Measurements from ENCODE around the gene SEBOX.
"Not testable (repeated sequence)": the region's sequence is repeated elsewhere in the genome, so short reads cannot be mapped to it uniquely, and the experiment has no call there.

SEBOX gene

DNA sequence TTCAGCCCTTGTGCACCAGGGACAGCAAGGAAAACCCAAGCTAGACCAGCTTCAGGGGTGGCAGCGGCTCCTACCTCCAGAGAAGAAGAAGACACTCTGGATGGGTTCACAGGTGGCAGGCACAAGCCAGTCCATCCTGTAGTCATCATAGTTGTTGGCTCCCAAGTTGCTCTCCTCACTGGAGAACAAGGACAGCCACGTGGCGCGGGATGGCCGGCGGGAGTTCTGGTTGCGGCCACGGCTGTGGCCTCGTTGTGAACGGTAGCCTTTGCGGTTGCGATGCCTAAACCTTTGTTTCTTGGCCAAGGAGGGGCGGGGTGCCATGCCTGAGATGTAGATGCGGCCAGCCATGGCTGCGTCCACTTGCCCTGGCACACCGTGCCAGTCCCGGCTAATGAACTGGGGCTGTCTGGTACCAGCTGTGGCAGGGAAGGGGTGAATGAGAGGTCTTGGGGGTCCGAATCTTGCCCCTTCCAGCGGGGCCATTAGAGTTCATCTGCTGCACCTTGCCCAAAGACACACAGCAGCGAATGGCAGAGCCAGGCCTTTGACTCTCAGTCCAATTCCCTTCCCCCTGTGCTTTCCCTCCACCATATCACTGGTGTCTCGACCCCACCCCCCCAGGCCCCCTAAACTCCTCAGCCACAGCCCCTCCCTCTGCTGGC is 2.8 kb upstream of the SEBOX start:
- DNase-seq: no peak

DNA sequence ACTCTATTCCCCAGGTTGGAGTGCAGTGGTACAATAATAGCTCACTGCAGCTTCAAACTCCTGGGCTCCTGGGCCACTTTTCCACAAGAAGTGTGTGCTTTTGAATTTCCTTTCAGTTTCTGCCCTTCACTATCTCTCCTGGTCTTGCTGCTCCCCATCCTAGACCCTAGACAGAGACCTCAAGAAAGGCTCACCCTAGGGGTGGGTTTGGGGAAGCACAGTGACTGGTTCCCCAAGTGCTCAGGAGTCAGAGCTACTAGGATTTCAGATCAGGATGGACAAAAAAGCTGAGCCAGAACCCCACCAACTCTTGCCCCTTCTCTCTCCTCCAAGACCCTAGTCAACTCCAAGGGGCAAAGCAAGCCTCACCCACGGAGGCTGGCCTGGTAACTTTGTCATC is 1.6 kb upstream of the SEBOX start:
- DNase-seq: no peak

DNA sequence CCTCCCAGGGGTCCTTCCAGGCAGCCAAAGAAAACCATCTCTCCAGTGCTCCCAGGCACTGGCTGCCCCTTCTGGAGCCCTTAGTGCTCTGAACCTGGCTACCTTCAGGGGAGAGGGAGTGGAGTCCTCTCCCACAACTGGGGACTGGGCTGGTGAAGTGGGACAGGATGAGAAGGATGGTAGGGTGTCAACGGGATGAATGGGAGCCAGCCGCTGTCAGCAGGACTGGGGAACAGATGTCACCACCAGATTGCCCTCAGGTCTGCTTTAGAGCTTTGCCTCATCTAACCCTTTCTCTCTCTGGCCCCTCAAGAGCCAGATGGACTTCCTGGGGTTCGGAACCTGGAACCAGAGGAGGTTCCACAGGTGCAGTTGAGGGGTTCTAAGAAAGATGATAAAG is 488 bp upstream of the SEBOX start:
- no peak for DNase-seq

DNA sequence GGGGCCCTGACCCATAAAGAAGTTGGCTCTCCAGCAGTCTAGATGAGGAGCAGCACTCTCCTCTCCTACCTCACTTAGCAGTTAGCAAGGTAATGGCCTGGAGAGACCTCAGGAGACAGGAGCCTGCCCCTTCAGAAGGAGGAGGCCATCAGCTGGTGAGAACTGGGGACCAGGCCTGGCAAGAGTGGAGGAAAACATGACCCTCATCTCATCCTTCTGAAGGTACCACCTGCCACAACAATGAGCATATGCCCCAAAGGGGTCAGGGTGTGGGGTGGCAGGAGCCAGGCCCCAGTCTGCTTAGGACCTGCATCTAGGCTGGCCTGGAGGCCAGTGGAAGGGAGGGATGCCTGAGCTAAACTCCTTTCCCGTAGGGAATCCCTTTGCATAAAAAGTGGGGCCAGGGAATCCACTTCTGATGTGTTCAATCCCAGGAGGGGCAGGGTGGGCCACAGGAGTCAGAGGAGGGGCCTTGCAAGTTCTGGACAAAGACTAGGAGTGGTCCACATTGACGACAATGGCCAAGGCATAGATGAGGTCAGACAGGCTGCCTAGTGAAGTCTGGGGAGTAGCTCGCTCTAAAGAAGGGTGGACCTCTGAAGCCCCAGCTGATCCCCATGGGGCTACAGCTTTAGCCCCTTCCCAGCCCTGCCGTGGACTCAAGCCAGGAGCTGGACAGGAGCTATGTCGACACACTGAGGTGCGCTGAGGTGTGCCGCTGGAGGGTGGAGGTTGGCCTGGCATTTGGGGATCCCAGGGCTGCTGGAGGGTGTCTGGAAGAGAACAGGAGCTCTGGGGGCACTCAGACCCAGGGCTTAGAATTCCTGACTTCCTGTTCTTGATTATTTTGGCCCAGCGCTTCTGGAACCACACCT is 986 bp downstream of the SEBOX start:
- no peak for DNase-seq

DNA sequence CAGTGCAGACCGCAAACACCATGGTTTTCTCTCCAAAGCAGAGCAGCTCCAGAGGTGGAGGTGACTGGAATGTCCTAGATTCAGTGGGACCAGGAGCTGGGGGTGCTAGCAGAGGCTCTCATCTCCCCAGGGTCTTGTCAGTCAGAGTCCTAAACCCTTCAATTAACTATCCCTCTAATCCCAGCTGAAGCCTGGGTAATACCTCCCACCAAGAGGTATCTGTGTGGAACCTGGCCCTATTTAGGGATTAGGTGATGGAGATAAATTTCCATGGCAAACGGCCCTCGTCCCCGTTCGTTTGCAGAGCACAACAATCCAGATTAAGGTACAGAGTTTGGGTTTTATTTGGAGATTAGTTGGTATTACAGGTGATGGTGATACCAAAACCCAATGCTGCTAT is 1.8 kb downstream of the SEBOX start:
- DNase-seq: no peak

DNA sequence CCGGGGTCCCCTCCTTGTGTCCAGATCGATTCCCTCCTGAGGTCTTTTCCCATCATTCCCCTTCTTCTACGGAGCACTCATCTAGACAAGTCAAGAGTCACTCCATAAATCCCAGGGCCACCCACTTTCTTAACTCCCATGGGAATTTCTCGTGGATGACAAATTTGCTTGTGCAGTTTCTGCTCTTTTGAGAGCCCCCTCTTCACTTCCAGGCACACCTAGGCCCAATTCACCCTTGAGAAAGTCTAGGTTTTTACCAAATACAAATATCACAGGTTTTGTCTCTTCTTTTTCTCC is 7.2 kb downstream of the SEBOX start:
- no peak for DNase-seq

DNA sequence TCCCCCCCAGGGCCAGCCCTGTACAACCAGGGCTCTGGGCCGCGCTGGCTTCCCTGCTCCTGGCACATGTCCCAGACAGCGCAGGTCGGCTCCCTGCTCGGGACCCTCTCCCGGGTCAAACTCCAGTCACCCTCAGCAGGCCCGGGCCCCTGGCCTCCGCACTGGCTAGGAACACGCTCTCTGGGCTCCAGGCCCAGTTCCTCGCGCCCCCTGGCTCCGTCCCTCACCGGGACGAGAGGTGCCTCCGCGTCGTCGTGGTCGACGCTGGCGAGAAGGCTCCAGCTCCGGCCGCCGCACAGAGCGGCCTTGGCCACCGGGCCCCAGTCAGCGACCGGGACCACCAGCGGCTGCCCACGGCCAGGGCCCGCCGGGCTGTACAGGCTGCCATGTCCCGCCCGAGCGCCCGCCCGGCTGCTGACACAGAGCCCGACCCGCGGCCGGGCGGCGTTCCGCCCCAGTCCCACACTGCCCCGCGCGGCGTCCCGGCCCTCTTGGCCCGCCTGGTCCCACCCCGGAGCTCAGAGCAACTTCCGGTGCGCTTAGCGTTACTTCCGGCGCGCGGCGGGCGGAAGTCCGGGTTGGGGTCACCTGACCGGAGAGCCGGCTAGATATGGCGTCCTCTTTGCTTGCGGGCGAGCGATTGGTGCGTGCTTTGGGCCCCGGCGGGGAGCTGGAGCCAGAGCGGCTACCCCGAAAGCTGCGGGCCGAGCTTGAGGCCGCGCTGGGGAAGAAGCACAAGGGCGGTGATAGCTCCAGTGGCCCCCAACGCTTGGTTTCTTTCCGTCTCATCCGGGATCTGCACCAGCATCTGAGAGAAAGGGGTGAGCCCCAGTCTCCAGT is 7.7 kb downstream of the SEBOX start, which contains the start of gene POLDIP2:
POLDIP2 (minus strand) TSS at position 467 of the 840 bp plus-strand sequence; CDS start at position 388, 79 bp downstream.
- DNase-seq: peak; percentile 98

DNA sequence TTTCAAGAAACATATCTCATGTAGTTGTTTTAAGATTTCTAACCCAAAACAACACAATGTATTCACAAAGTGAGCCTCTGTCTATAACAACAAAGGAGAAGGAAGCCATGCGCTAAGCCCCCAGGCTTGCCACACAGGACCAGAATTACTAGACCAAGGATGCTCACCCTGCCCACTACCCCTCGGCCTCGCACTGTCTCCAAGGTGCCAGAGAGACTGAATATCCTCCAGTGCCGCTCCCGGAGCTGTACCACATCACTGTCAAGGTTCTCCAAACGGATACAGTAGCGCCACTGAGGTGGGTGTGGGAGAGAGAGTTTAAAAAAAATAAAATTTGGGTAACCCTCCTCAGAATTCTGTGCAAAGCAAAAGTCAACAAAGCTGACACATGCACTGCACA is 14.7 kb downstream of the SEBOX start:
- no peak for DNase-seq

DNA sequence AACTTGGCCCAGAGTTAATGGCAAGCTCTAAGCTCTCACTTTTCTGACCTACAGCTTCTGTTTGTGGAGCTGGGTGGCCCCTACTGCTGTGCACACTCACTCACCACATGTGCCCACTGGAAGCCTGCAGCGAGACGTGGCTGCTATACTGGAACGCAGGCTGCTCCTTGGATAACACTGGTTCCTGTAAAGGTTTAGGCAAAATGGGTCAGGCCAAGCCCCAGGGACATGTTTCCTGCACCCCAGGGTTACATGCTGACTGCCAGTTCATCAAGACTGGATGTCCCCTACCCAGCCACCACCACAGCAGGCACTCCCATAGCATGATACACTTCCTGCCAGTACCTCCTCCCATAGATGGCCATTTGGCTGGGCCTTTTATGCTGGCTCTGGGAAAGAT is 16.0 kb downstream of the SEBOX start:
- no peak for DNase-seq

DNA sequence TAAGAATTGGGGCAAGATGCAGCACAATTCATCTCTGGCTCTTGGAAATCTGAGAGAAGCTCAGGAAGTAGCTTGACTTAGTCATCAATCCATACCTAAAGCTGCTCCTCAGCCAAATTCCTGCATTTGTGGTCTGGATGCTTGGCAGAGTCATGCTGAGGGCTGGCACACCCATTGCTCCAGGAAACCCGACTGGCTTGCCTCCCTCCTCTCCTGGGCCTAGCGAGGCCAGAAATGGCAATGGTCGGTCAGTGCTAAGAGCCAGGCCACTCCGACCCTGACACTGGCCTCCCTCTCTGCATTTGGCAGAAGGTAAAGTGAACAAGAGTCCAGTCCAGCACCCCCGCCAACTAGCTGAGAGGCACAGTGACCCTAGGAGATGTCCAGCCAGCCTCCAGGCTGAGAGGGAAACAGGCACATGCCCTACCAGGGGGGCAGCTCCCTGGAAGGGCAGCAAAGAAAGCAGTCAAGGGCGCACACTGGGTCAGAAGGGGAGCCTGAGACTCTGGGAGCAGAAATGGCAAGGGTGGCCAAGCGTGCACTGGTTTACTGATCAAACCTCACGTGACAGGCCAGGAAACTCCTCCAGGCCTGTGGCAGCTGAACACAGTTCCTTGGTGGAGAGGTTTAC is 17.6 kb downstream of the SEBOX start:
- DNase-seq: no peak

DNA sequence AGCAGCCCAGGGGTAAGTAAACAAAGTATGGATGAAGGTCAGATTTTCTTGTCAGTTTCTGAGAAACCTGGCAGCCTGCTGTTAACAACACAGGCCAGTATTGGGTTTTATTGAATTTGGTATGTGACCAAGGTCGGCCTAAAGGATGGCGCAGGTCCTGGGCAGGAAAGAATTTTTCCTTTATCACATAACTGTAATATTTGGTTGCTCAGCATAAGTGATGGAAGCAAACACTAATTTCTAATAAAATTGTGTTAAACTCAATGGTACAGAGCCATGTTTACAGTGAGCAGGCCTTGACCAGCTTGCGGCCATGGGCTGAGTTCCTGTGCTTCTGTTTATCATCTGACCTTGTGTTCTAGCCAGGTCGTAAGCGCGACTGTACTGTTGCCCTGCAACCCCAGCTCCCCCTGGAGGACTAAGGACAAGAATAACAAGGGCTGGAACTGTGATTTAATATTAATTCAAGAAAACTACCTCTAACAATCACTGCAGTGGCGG is 18.2 kb downstream of the SEBOX start:
- DNase-seq: no peak

DNA sequence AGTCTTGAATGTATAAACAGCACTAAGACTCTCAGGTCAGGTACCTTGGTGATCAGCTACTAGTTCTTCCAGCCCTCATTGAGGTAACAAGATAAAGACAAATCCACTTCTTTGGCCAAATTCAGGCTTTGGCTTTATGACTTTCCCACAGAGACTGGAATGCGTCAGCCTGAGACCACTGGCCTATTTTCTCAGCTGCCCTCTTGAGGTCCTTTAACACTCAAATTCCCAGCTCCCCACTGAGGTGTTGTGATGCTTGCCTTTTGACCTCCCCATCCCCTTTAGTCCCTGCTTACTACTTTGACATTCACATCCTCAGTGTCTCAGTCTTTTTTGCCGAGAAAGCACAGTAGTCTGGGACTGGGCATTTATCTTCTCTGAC is 18.8 kb downstream of the SEBOX start:
- no peak for DNase-seq

DNA sequence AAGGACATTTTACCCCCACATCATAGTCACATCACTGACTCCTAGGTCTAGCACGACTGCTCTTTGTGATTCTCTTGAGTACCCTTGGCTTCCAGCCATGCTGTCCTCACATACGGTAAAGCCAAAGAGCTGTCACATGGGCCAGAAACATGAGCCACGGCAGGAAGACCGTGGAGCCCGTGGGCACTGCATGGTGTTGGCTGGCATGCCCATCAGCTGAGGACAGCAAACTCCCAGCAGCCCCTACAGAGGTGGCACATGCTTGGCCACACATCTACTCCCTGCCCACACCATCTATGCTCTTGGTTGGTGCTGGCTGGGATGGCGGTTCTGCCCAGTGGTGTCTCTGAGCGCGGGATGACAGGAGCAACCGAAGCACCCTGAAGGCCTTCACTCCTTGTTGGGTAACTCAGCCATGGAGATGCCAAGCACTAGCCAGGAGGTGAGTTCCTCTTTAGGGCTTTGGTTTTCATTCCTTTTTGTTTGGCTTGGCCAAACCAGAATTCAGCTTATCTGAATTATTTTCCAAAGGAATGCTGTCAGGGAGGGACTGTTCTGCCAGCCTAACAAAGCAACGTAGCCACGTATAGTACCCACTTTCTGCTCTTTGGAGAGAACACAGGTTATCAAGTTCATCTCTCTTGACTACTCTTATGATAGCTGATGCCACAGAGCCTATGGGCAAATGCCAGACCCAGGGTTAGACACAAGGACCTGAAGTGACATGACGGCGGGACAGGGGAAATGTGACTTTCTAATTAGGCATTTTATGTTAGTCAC is 19.4 kb downstream of the SEBOX start:
- no peak for DNase-seq

DNA sequence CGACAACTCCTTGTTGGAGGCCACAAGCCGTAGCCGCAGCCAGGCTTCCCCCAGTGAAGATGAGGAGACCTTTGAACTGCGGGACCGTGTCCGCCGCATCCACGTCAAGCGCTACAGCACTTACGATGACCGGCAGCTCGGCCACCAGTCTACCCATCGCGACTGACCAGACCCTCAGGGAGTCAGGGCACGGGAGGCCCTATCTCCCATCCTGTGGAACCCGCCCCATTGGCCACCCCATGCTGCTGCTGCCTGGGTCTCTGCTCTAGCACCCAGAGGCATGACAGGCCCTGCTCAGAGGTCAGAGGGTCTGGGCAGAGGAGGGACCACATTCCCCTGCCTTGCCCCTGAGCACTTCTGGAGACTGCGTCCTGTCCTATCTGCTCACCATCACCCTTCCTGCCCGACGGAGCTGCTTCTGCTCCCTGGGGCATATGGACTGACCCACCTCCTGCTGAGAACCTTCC is 20.5 kb downstream of the SEBOX start:
- no peak for DNase-seq

DNA sequence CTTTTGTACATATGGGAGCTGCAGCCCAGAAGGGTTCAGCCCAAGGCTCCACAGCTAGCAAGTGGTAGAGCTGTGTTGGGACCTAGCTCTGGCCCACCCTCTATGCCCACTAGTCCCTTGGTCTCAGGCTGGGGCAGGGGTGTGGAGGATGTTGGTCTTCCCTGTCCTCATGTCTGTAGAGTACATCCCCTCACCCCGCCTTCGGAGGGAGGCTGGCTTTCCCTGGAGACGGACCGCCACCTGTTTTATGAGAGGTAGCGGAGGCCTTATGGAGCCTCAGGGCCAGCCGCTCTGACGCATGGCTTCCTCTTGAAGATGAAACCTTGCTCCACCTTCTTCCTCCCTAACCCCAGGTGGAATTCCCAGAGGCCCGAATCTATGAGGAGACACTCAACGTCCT is 21.0 kb downstream of the SEBOX start:
- DNase-seq: no peak

DNA sequence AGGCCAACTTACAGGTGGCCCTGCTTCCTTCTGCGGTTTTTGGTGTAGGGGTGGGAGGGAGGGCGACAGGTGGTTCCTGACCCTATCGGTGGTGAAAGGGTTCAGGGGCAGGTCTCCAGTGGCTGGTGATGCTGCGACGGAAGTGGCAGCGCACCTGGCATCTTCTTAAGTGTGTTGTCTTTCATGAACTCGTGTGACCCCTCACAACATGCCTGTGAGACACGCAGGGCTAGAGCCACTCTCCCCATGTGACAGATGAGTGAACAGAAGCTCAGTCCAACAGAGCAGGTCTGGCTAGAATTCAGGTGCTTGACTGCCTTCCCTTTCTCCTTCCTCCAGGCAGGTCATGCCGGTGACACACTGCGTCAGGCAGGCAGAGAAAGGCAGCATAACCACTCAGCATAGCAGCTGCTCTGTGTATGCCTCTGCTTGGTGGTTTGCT is 21.5 kb downstream of the SEBOX start:
- no peak for DNase-seq

DNA sequence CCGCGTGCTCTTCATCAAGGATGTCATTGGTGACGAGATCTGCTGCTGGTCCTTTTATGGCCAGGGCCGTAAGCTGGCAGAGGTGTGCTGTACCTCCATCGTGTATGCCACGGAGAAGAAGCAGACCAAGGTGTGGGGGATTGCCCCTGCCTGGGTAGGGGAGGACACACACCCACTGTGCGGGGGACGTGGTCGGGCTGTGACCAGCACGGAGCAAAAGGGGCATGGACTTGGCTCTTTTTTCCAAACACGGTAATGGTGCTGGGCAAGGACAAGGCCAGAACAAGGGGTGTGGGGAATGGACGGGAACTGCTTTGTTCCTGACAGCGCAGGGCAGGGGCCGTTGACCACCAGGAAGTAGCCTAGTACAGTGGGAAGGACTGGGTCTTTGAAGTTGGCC is 22.7 kb downstream of the SEBOX start:
- DNase-seq: no peak

DNA sequence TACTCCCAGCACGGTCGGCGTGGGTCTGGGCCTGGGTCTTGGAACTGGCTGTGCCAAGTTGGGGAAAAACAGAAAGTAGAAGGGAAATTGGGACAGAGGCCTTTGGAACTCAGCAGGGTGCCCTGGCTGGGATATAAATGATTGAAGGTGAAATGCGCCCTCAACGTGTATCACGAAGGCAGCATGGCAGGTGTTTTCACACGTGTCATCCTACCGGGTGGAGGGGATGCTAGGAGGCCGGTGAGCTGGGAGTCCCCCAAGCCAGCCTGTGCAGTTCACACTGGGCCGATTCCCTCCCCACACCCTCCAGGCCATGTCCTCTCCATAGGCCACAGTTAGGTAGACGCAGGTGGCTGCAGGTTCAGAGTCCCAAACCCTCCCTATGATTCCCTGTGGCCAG is 23.5 kb downstream of the SEBOX start:
- no peak for DNase-seq

DNA sequence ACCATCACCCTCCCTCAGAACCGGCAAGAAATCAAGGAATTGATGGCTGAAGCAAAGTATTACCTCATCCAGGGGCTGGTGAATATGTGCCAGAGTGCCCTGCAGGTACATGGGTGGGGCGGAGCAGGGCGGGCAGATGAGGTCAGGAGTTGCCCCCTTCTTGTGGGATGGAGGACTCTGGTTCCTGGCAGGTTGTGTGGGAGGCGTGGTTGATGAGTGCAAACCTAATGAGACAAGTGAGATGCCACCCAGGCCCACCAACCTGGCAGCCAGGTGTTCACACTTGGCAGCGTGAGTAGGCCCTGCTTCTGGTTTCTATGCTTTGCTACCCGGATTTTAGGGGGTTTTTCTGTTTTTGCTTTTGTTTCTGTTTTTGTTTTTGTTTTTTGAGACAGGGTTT is 24.6 kb downstream of the SEBOX start:
- no peak for DNase-seq

DNA sequence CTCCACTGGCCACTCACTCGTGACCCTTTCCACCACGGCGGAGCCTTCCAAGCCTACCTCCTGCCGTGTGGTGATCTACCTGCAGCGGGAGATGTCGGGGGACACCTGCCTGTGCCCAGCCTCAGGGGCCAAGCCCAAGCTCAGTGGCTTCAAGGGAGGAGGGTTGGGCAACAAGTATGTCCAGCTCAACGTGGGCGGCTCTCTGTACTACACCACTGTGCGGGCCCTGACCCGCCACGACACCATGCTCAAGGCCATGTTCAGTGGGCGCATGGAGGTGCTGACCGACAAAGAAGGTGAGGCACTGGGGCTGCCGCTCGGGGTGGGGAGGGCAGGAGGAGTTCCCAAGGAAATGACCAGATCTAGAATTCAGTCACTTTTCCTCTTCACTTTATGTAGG is 25.6 kb downstream of the SEBOX start:
- DNase-seq: no peak

DNA sequence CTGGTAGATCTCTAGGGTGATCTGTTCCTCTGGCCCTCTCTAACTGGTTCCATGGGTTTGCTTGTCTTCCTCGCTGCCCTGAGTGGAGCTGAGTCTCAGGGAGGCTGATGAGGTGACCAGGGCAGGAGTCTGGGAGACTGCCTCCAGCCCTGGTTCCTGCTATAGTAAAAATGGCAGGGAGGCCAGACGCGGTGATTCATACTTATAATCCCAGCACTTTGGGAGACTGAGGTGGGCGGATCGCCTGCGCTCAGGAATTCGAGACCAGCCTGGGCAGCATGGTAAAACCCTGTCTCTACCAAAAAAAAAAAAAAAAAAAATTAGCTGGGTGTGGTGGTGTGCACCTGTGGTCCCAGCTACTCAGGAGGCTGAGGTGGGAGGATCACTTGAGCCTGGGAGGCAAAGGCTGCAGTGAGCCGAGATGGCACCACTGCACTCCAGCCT is 26.2 kb downstream of the SEBOX start:
- not testable (repeated sequence) for DNase-seq
